HFFc6 (cell line): Measurements from ENCODE around the gene CDS2. TPM values are rescaled to one million over a fixed set of nuclear protein-coding genes. Genes with fewer than 3 reads are reported as not detected.

ENCODE experiments used
- DNase-seq: peaks from one replicate; pipeline ENCODE4 v3.0.0-alpha.2; 2018
- H3K27ac Mint-ChIP-seq: 2 replicates; pipeline ENCODE4 v1.8.0; 2020; ENCODE audit warnings: mild to moderate bottlenecking, mixed read lengths
- H3K27me3 Mint-ChIP-seq: 2 replicates; pipeline ENCODE4 v1.8.0; 2021; ENCODE audit warnings: mild to moderate bottlenecking, moderate library complexity, mixed read lengths; ENCODE audit not compliant: insufficient read depth
- H3K36me3 Mint-ChIP-seq: 2 replicates; pipeline ENCODE4 v1.8.0; 2021; ENCODE audit warnings: low read depth, mixed read lengths
- H3K4me1 Mint-ChIP-seq: 2 replicates; pipeline ENCODE4 v1.8.0; 2020; ENCODE audit warnings: low read depth, mixed read lengths
- H3K4me3 Mint-ChIP-seq: 2 replicates; pipeline ENCODE4 v1.8.0; 2020; ENCODE audit warnings: mild to moderate bottlenecking, moderate library complexity, mixed read lengths
- H3K9me3 Mint-ChIP-seq: 2 replicates; pipeline ENCODE4 v1.8.0; 2020; ENCODE audit warnings: mild to moderate bottlenecking, mixed read lengths
- long read RNA-seq: library from polyadenylated mRNA; unstranded; transcript quantifications from one replicate; pipeline ENCODE4 v2.0.0, GENCODE V29; 2019
- total RNA-seq, 6 experiments: library from RNA; stranded (reverse); fragmentation: NEBNext Ultra II Directional; extraction: Animal tissue kit (Norgen Biotek cat#: 25700); gene quantifications; 2 replicates in 1 of 6; 3 replicates in 5 of 6; pipeline ENCODE4 v1.2.3, GENCODE V29; 2021
- TF ChIP-seq, protein P1 (sequence below): fragments of 200-600 bp; sonication (generic); IDR thresholded peaks from 2 replicates; pipeline ENCODE4 v1.5.0; 2021; ENCODE audit warnings: antibody characterized with exemption, mild to moderate bottlenecking

CDS2 gene
- 10 to 100 TPM; 36.6 to 42.5 (median 39.2) TPM for total RNA-seq
- long read RNA-seq, full-length matches to known transcripts: 39 of 57 reads
- long read RNA-seq, partial matches to known transcripts: 5 of 57 reads
- long read RNA-seq, other reads (novel, unspliced or antisense): 13 of 57 reads

DNA sequence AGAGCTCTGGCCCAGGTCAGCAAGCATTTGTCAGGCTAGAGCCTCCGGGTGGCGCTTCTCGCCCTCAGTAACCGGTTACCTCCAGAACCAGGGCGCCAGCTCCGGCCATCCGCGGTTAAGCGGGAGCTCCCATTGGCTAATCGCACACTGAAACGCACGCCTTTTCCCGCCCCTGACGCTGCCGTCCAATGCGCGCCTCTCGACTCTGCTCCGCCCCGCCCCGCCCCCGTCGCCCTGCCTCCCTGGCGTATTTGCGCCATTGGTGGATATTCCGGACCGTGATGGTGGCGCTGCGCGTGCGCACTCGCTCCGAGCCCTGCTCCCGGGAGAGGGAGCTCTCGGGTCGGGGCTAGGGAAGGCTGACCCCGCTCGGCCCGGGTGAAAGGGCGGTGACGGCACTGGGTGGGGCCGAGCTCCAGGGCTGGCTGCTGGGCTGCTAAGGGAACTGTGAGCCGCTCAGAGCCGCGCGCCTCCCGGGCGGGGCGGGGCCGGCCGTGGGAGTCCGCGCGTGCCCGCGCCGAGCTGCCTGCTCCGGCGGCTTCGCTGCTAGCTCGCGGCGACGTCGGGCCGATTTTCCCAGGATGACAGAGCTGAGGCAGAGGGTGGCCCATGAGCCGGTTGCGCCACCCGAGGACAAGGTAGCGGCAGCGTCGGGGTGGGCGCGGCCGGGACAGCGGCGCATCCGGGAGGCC is at the start of gene CDS2:
TSS of gene CDS2 (plus strand) at position 497 of the 692 bp plus-strand sequence. CDS start at position 582, 85 bp downstream.
- no peaks in the 10 kb centered on the region for H3K36me3 Mint-ChIP-seq
- peak within 1 kb of the TSS; percentile 87 for H3K27ac Mint-ChIP-seq
- peaks cover 43% of the 10 kb centered on the region for H3K4me1 Mint-ChIP-seq
- peak; percentile 99 for DNase-seq
- TF ChIP-seq, protein P1, sequence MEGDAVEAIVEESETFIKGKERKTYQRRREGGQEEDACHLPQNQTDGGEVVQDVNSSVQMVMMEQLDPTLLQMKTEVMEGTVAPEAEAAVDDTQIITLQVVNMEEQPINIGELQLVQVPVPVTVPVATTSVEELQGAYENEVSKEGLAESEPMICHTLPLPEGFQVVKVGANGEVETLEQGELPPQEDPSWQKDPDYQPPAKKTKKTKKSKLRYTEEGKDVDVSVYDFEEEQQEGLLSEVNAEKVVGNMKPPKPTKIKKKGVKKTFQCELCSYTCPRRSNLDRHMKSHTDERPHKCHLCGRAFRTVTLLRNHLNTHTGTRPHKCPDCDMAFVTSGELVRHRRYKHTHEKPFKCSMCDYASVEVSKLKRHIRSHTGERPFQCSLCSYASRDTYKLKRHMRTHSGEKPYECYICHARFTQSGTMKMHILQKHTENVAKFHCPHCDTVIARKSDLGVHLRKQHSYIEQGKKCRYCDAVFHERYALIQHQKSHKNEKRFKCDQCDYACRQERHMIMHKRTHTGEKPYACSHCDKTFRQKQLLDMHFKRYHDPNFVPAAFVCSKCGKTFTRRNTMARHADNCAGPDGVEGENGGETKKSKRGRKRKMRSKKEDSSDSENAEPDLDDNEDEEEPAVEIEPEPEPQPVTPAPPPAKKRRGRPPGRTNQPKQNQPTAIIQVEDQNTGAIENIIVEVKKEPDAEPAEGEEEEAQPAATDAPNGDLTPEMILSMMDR: peak; percentile 78
- no peaks in the 10 kb centered on the region for H3K9me3 Mint-ChIP-seq
- peak within 1 kb of the TSS; percentile 93 for H3K4me3 Mint-ChIP-seq
- peaks cover 2% of the 10 kb centered on the region; the same call in 1 of the 2 replicates for H3K27me3 Mint-ChIP-seq

DNA sequence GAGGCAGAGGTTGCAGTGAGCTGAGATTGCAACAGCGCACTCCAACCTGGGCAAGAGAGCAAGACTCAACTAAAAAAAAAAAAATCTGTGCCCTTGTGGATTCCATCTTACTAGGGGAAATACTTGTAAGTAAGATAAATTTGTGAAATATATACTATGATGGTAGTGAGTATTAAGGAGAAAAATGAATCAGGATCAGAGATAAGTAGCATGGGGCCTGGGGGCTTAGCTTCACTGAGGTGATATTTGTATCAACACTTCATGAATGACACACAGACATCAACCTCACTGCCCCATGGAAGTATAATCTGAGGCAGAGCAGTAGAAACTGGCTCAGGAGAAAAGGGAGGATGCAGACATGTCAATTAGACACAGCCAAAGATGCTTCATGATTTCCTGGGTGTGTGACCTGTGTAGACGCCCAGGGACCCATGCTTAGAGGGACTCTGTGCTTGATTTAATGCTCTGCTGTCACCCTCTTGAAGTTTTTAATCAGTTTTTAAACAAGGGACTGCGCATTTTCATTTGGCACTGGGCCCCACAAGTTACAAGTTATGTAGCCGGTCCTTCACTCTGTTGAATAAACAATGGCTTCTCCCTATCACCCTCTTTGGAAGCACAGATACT is 48.9 kb upstream of the CDS2 start:
- Mint-ChIP-seq H3K36me3 (no peaks in the 10 kb centered on the region), H3K4me1 (peaks cover 18% of the 10 kb centered on the region), H3K4me3 (no peak overlapping the region), H3K9me3 (no peaks in the 10 kb centered on the region), H3K27ac (no peak overlapping the region), H3K27me3 (peaks cover 5% of the 10 kb centered on the region)
- TF ChIP-seq, protein P1: no peak
- DNase-seq: no peak

DNA sequence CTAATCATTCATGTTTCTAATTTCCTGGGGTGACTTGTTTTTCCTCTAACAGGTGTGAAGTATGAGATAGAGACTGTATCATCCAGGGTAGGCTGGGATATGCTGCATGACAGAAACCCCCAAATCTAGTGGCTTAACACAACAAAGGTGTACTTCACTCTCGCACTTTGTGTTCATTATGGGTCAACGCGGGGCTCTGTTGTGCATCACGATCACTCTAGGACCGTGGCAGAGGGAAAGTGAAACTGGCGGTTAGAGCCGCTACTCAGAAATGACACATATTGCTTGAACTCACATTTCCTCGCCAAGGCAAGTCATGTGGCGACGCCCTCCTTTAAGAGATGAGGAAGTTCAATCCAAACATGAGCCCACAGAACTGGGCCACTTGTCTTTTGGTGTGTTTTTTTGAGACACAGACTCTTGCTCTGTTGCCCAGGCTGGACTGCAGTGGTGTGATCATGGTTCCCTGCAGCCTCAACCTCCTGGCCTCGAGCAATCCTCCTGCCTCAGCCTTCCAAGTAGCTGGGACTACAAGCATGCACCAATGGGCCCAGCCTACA is 48.3 kb upstream of the CDS2 start:
- DNase-seq: no peak

DNA sequence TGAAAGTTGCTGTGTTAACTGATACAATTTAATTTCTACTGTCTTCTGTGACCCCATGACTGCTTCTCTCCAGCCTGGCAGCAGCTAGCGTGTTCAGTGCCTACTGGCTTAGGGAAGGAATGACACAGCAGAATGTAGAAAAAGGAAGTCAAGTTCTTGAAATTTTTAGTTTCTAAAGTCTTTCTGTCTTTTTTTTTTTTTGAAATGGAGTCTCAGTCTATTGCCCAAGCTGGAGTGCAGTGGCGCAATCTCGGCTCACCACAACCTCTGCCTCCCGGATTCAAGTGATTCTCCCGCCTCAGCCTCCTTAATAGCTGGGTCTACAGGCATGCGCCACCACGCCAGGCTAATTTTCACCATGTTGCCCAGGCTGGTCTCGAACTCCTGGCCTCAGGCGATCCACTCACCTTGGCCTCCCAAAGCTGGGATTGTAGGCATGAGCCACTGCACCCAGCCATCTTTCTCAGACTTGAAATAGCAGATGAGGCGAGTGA is 46.4 kb upstream of the CDS2 start:
- Mint-ChIP-seq H3K36me3 (no peaks in the 10 kb centered on the region), H3K4me3 (no peak overlapping the region), H3K27ac (no peak overlapping the region), H3K4me1 (peaks cover 5% of the 10 kb centered on the region; the same call in 1 of the 2 replicates), H3K9me3 (no peaks in the 10 kb centered on the region), H3K27me3 (peaks cover 5% of the 10 kb centered on the region)
- DNase-seq: peak; percentile 37
- TF ChIP-seq, protein P1: no peak

More for the DNA sequence above, 48.3 kb upstream of the CDS2 start:
- Mint-ChIP-seq H3K36me3 (no peaks in the 10 kb centered on the region), H3K4me3 (no peak overlapping the region), H3K4me1 (peaks cover 12% of the 10 kb centered on the region), H3K27ac (no peak overlapping the region), H3K27me3 (peaks cover 5% of the 10 kb centered on the region), H3K9me3 (no peaks in the 10 kb centered on the region)
- TF ChIP-seq, protein P1: no peak

DNA sequence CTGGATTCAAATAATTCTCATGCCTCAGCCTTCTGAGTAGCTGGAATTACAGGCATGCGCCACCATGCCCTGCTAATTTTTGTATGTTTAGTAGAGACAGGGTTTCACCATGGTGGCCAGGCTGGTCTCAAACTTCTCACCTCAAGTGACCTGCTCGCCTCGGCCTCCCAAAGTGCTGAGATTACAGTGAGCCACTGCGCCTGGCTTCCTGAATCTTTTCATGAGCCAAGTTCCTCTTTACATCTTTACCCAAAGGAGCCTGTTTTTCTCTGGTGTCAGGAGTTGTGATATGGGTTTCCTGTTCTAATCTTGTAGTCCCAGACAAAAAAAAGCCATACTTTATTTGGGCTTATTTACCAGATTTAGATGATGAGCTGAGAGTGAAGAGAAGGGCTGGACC is 41.4 kb upstream of the CDS2 start:
- DNase-seq: no peak
- Mint-ChIP-seq H3K4me3 (no peak overlapping the region), H3K9me3 (no peaks in the 10 kb centered on the region), H3K36me3 (no peaks in the 10 kb centered on the region), H3K27ac (no peak overlapping the region), H3K4me1 (peaks cover under 1% of the 10 kb centered on the region; the same call in 1 of the 2 replicates), H3K27me3 (peaks cover 5% of the 10 kb centered on the region)
- TF ChIP-seq, protein P1: no peak
